OCI-LY7 (cell line): Measurements from ENCODE around the gene PSMC3IP. TPM values are rescaled to one million over a fixed set of nuclear protein-coding genes. Genes with fewer than 3 reads are reported as not detected.

Experiments
- BruUV-seq: library from RNA; stranded (reverse); fragments of 400-500 nt; replicated peaks from 2 replicates; lab custom pipeline; 2021; lab: Mats Ljungman, UMichigan
- CTCF ChIA-PET: fragments of 300-600 bp; sonication (Branson Sonifier 250); formaldehyde crosslinking; loops from one replicate; lab custom pipeline; 2022; ENCODE audit warnings: antibody characterized with exemption; ENCODE audit not compliant: unreplicated experiment; lab: Charles Lee
- POLR2A ChIA-PET: fragments of 300-600 bp; sonication (Branson Sonifier 250); formaldehyde crosslinking; loops from one replicate; lab custom pipeline; 2022; ENCODE audit warnings: antibody characterized with exemption; lab: Charles Lee
- DNase-seq: peaks from one replicate; pipeline ENCODE4 v3.0.0-alpha.2; 2015; ENCODE audit warnings: low spot score
- H2AFZ ChIP-seq: fragments of 200-600 bp; sonication (generic), shearing (Covaris generic); 2 replicates; pipeline ENCODE4 v1.6.1; 2014; ENCODE audit warnings: mild to moderate bottlenecking, antibody characterized with exemption, low read length, moderate library complexity
- H3K27ac ChIP-seq: fragments of 200-600 bp; sonication (generic); 2 replicates; pipeline ENCODE4 v1.5.1; 2014; ENCODE audit warnings: mixed run types, low read depth, mild to moderate bottlenecking, moderate library complexity, low read length, inconsistent platforms; ENCODE audit not compliant: poor library complexity, severe bottlenecking
- H3K36me3 ChIP-seq: fragments of 200-600 bp; sonication (generic); 2 replicates; pipeline ENCODE4 v1.6.1; 2014; ENCODE audit warnings: mild to moderate bottlenecking, antibody characterized with exemption, low read length, moderate library complexity, mixed read lengths; ENCODE audit not compliant: insufficient read depth
- H3K4me1 ChIP-seq: fragments of 200-600 bp; sonication (generic); 2 replicates; pipeline ENCODE4 v1.5.1; 2014; ENCODE audit warnings: mild to moderate bottlenecking, low read length; ENCODE audit not compliant: insufficient read depth, poor library complexity, severe bottlenecking
- H3K4me2 ChIP-seq: fragments of 200-600 bp; sonication (generic); 2 replicates; pipeline ENCODE4 v1.6.1; 2014; ENCODE audit warnings: mild to moderate bottlenecking, low read length
- H3K4me3 ChIP-seq: fragments of 200-600 bp; sonication (generic); 2 replicates; pipeline ENCODE4 v1.5.1; 2014; ENCODE audit warnings: mild to moderate bottlenecking, low read depth, low read length; ENCODE audit not compliant: poor library complexity, severe bottlenecking
- H3K79me2 ChIP-seq: fragments of 200-600 bp; sonication (generic); 2 replicates; pipeline ENCODE4 v1.6.1; 2016; ENCODE audit warnings: low read depth, mild to moderate bottlenecking, low read length, moderate library complexity, mixed read lengths; ENCODE audit not compliant: insufficient read depth
- H3K9me2 ChIP-seq: fragments of 200-600 bp; sonication (generic); 2 replicates; pipeline ENCODE4 v1.6.1; 2016; ENCODE audit warnings: mild to moderate bottlenecking, low read length, mixed read lengths; ENCODE audit not compliant: insufficient read depth
- H3K9me3 ChIP-seq: fragments of 200-600 bp; sonication (generic); 2 replicates; pipeline ENCODE4 v1.6.1; 2014; ENCODE audit warnings: mild to moderate bottlenecking, mixed run types, low read length, mixed read lengths
- H4K20me1 ChIP-seq: fragments of 200-600 bp; sonication (generic); 2 replicates; pipeline ENCODE4 v1.6.1; 2014; ENCODE audit warnings: mild to moderate bottlenecking, antibody characterized with exemption, low read length, moderate library complexity, mixed read lengths; ENCODE audit not compliant: insufficient read depth
- EZH2phosphoT487 ChIP-seq: fragments of 200-600 bp; sonication (generic); IDR thresholded peaks from 2 replicates; pipeline ENCODE4 v1.6.1; 2018; ENCODE audit warnings: low read depth, borderline replicate concordance, mild to moderate bottlenecking, mixed run types, antibody characterized with exemption, low read length, moderate library complexity, mixed read lengths
- intact Hi-C: fragments of 100-400 bp; cut with micrococcal nuclease; formaldehyde crosslinking; loops from one replicate; pipeline ENCODE4 v1.10.0; 2022; ENCODE audit not compliant: unreplicated experiment
- total RNA-seq, 2 experiments: library from RNA; depleted of rRNA in 1 of 2; stranded (reverse); fragments of >200 nt in 1 of 2; shearing (Covaris generic) in 1 of 2; gene quantifications; 2 replicates each; pipeline ENCODE4 v1.2.3, GENCODE V29; 2014 to 2022
- TF ChIP-seq, protein P1 (sequence below): fragments of 200-600 bp; sonication (generic); conservative IDR thresholded peaks from 2 replicates; pipeline ENCODE4 v1.5.1; 2014; ENCODE audit warnings: mild to moderate bottlenecking, antibody characterized with exemption, low read length, moderate library complexity, mixed read lengths

Gene PSMC3IP
- total RNA-seq, 2 experiments from 2014 or later, result 27.3 to 36.4 TPM

- ChIA-PET POLR2A (no interaction called here), CTCF (interaction anchor here (0.6 kb wide), 1 partner anchor 165 kb away, joined by 3 read pairs; no protein-coding TSS in a partner anchor)
- Histone ChIP-seq H3K9me3 (no peaks in the 10 kb centered on the region), H3K9me2 (no peaks in the 10 kb centered on the region), H4K20me1 (no peaks in the 10 kb centered on the region), H3K27ac (no peak overlapping the region), H3K4me3 (no peak overlapping the region), H3K4me2 (no peak overlapping the region), H2AFZ (no peak overlapping the region), H3K36me3 (peaks cover 7% of the 10 kb centered on the region; the same call in 1 of the 2 replicates), H3K4me1 (peaks cover 8% of the 10 kb centered on the region), H3K79me2 (no peaks in the 10 kb centered on the region)
- intact Hi-C loops, result no loop called here
- TF ChIP-seq EZH2phosphoT487, result no peak
- TF ChIP-seq, protein P1, sequence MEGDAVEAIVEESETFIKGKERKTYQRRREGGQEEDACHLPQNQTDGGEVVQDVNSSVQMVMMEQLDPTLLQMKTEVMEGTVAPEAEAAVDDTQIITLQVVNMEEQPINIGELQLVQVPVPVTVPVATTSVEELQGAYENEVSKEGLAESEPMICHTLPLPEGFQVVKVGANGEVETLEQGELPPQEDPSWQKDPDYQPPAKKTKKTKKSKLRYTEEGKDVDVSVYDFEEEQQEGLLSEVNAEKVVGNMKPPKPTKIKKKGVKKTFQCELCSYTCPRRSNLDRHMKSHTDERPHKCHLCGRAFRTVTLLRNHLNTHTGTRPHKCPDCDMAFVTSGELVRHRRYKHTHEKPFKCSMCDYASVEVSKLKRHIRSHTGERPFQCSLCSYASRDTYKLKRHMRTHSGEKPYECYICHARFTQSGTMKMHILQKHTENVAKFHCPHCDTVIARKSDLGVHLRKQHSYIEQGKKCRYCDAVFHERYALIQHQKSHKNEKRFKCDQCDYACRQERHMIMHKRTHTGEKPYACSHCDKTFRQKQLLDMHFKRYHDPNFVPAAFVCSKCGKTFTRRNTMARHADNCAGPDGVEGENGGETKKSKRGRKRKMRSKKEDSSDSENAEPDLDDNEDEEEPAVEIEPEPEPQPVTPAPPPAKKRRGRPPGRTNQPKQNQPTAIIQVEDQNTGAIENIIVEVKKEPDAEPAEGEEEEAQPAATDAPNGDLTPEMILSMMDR, result no peak
- BruUV-seq, result no TSS peak
- DNase-seq, result no peak
Observed at GRCh38 chr17:42544874-42545283, 32.6 kb downstream of the PSMC3IP start.

DNA sequence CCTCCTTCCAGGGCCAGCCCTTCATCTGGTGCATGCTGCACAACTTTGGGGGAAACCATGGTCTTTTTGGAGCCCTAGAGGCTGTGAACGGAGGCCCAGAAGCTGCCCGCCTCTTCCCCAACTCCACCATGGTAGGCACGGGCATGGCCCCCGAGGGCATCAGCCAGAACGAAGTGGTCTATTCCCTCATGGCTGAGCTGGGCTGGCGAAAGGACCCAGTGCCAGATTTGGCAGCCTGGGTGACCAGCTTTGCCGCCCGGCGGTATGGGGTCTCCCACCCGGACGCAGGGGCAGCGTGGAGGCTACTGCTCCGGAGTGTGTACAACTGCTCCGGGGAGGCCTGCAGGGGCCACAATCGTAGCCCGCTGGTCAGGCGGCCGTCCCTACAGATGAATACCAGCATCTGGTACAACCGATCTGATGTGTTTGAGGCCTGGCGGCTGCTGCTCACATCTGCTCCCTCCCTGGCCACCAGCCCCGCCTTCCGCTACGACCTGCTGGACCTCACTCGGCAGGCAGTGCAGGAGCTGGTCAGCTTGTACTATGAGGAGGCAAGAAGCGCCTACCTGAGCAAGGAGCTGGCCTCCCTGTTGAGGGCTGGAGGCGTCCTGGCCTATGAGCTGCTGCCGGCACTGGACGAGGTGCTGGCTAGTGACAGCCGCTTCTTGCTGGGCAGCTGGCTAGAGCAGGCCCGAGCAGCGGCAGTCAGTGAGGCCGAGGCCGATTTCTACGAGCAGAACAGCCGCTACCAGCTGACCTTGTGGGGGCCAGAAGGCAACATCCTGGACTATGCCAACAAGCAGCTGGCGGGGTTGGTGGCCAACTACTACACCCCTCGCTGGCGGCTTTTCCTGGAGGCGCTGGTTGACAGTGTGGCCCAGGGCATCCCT lies 34.1 kb downstream of the PSMC3IP start:
- no peak for DNase-seq
- Histone ChIP-seq H3K36me3 (peaks cover 16% of the 10 kb centered on the region), H3K4me2 (no peak overlapping the region), H4K20me1 (no peaks in the 10 kb centered on the region), H3K9me2 (no peaks in the 10 kb centered on the region), H3K9me3 (no peaks in the 10 kb centered on the region), H3K4me3 (no peak overlapping the region), H3K27ac (no peak overlapping the region), H3K4me1 (peaks cover 2% of the 10 kb centered on the region), H2AFZ (no peak overlapping the region), H3K79me2 (no peaks in the 10 kb centered on the region)
- ChIA-PET POLR2A (no interaction called here), CTCF (no interaction called here)
- intact Hi-C loops, result no loop called here
- BruUV-seq, result no TSS peak
- TF ChIP-seq, protein P1, result no peak
- TF ChIP-seq EZH2phosphoT487, result no peak
